GM19035 (cell line): ENCODE measurements around the gene SLC8A1.

Experiments used
- ATAC-seq: cut with Tn5 transposase; IDR thresholded peaks from one replicate; pipeline ENCODE4 v1.9.1; 2021; ENCODE audit not compliant: unreplicated experiment

SLC8A1 gene

DNA sequence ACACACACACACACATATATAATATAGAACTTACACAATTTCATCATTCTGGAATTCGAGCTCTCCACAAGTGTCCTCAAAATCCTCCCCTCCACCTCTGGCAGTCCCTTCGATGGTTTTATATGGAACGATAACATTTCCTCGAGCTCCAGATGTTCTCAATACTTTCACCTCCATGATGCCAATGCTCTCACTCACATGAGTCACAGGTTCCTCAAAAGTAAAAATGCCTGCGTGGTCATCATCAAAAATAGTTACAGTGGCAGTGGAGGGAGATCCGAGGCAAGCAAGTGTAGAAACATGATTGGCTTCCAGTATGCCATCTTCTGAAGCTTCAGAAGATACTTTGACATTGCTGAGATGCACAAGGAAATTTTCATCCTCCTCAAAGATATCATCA is 23.5 kb downstream of the SLC8A1 start:
- ATAC-seq, result no peak

DNA sequence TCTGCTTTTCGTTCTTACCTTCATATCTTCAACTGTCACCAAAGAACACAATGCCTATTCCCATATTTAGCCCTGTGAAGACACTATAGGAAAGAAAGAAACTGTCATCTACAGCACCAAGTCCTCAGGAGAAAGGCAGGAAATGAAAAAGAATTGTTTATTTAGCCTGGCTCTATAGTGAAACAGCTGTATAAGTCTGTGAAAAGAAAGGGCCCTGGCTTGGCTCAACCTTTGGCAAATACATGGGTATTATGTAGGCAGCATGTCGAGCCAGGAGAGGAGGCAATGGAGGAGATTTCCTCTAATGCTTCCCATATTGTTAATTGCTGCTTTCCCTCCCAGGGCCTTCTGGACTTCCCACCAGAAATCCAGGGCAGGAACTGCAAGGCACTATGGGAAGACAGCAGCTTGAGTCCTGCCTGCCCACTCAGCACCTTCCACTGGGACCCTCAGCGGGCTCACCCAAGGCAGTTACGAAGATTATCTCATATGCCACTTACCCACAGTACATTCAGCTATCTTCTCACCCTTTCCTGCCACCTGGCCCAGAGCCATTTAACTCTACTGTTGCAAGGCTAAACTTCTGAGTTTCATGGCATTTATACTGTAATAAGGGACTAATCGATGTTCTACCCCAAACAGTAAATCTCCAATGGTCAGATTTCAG is 30.1 kb downstream of the SLC8A1 start:
- no peak for ATAC-seq

DNA sequence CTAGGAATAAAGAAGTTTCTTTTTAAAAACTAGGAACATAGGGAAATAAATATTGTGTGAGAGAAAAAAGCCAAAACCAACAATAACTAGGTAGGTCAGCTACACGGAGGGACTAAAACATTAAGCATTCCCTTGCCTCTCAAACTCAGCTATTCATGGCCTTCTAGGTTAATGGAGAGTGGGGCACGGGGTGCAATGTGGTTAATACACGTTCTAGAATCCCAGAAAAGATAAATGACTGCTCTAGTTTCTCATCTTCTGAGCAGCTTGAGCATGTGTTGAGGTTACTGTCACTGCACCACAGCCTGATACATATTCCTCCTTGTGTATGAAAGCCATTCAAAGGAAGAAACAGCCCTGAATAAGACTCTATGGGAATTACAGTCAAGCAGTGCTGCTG is 31.4 kb downstream of the SLC8A1 start:
- no peak for ATAC-seq

DNA sequence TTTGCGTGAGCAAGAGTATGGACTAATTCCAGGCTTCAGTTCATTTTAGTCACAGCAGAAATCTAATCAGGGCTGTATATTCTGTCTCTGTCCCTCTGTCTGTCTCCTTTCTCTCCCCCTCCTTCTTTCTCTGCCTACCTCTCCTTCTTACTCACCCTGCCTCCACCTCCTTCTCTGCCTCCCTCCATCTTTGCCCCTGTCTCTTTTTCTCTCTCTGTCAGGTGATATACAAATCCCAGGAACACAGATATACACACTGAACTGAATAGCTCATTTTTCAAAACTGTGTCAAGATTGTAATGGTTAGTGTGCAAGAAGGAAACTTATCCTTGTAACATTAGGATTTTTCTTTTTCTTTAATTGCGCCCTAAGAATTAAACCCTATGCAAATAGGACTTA is 32.5 kb downstream of the SLC8A1 start:
- no peak for ATAC-seq

DNA sequence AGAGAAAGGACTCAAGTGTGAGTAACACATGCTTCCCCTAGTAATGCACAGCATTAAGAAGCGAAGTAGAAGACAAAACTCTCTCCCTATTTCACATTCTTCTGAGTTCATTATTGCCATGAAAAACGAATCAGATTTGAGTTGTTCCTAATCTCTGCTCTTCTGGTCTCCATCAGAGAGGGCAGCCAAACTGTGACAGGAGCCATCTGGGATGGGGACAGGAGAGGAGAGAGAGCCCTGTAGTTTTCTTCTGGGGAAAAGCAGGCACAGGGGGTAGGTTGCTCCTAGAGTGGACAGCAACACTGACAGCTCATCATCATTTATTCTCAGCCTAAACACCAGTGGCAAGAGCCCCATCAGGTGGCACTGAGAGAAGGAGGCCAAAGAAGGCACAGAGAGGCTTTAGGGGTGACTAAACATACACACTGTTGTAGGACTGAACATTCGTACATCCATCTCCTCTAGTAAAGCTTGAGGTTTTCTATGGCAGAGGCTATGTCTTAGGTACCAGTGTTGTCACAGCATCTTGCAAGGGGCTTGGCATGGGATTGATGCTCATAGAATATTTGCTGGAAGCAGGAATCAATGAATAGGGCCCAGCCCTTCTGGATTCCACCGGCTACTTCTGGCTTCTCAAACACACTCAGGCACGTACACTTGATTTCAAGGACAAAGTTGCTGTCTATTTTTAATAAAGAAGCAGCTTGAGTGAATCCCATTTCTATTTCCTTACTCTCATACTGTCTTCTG is 33.1 kb downstream of the SLC8A1 start:
- no peak for ATAC-seq

DNA sequence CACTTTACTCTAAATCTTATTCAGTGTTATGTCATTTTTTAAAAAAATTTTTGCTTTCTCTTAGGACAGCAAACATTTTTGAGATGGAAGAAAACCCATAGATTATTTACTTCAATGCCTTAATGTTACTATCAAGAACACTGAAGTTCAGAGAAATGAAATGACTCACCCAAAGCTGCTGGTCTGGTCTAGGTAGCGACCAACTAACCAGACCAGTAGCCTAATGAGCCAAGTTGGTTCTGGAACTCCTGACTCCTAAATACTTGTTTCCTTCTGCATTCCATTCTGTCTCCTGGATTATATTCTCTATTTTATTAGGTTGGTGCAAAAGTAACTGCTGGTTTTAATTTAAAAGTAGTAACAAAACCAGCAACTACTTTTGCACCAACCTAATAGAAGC is 35.4 kb downstream of the SLC8A1 start:
- ATAC-seq, result no peak

DNA sequence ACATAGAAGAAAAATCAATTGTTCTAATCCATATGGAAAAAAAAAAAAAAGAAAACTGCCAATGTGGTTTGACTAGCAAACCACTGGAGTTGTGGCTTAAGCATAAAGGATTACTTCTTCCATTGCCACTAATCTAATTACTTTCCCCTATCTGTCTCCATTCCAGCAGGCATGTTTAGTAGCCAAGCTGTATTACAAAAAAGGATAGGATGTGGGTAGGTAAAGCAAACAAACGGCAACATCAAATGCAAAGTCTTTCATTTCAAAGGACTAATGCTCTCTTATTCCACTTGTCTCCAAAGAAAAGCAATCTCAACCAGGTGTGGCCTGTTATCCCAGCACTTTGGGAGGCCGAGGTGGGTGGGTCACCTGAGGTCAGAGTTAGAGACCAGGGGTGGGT is 36.5 kb downstream of the SLC8A1 start:
- no peak for ATAC-seq

DNA sequence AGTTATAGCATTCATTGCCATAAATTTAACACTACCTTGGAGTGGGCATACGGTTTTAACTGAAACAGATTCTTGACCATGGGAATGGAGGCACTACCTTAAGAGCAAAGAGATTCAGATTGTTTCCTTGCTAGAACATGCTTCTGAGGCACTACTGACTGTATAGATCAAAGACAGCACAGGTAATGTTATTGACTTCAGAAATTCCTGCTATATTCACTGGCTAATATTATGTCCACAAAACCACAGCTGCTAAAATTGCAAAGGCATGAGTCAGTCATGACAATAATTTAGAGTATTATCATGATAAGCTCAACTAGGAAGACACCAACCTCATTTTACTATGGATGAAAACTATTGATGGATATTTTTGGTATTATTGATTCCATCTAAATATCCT is 39.4 kb downstream of the SLC8A1 start:
- ATAC-seq, result no peak

DNA sequence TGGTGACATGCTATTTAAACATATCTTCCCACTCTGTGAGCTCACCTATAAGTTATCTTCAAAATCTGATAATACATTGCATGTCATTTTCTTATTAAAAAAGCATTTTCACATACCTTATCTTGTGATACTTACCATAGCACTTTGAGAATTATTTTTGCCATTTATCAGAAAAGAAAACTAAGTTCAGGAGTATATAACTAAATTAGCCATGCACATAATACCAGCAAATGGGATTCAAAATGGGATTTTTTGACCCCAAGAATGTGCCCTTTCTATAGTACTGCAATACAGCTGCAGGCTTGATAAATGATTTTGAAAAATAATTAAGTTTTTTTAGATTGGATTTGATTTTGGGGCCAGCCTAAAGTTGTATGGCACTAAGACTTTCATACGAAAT is 41.2 kb downstream of the SLC8A1 start:
- no peak for ATAC-seq

DNA sequence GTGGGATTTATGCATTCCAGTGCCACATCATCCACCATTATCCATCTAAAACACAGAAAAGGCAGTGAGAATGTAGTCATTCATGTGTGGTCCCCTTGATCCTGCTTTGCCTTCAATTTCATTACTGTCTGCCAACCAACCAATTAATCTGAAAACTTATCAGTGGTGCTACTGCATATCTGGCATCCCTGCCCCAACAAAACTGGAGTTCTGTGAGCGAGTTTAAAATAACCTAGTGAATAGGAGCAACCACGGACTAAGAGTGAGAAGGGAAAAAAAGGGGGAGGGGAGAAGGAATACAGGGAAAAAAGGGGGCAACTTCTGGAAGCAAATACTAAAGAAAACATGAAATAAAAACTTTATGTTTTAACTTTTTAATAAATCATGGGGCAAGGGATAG is 42.2 kb downstream of the SLC8A1 start:
- no peak for ATAC-seq

DNA sequence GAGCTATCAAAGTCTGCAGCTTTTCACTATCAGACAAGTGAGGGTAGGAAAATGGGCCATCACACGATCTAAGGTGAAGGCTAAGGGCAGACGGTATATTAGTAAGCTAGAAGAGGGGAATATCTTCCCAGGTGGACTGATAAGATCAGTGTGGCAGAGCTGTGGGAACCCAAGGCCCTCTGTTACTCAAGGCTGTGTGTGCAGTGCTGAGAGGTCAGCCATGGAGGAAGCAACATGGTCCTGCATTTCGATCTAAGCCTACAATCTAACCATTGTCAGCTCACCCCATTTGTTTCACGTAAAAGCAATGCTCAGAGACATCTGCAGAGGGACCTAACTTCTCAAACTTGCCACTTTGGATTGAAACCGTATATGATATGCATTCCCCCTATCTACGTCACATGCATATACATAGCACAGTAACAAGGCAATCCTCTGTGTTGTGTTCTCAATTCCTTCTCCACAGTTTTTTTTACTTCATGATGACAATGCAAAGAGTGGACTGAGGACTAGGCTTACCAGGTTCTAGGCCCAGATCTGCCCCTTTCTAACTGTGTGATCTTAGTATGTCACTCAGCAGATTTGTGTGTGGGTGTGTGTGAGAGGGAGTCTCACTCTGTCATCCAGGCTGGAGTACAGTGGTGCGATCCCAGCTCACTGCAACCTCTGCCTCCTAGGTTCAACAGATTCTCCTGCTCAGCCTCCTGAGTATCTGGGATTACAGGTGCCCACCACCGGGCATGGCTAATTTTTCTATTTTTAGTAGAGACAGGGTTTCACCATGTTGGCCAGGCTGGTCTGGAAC is 45.2 kb downstream of the SLC8A1 start:
- no peak for ATAC-seq

DNA sequence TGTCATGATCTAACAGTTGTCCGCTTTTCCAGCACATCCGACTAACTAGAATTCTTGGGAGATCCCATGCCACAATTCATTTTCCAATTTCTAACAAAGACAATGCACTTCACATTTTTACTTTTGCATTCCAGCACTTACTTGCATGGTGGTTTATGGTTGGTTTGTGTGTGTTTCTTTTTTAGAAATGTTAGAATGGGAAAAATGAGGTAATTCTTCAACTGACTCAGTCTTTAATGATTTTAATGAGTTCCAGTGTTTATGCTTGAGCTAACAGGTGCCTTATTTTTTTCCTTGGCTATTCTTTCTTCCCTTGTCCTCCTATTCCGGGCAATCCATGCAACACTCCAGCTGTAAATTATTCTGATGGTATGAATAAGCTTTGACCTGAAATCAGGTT is 46.4 kb downstream of the SLC8A1 start:
- ATAC-seq, result no peak

DNA sequence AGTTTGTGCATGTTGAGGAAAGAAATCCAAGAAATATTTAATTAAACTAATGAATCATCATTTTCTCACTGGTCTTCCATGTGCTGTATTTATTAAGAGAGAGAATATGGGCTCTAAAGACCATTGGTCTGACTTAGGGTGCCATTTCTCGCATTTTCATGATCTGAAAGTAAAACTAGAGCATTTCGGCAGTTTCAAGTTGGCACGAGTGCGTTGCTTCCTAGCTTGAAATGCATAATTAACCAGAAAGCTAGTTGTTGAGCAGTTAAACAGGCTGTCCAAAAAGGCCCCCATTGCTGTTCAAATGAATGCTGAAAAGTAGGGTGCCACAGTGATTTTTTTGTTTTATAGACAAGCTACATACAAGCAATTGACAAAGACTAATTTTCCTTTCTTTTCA is 47.4 kb downstream of the SLC8A1 start:
- ATAC-seq, result no peak

DNA sequence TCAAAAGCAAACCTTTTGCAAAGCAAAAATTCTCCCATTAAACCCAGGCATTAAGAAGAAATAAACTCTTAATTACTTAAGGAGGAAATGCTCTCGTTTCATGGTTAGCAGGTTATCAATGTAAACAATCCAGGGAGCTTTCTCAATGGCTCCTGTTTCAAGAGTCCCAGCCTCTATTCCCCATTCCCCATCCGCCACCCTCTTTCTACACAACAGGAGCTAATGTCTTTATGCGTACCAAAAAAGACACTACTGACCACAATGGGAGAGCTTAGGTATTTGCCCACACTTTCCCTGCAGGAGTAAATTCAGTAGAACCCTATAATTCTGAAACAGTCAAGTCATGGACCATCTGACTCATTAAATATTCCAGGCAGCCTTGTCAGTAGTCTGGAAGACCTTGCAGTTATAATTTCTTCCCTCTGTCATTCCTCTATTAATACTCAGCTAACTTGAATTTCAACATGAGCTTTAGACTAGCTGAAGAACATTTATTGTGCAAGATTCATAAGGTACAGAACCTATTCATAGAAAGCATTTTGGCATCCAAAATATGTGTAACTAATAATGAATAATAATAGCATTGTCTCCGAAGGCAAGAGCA is 48.6 kb downstream of the SLC8A1 start:
- ATAC-seq, result no peak

DNA sequence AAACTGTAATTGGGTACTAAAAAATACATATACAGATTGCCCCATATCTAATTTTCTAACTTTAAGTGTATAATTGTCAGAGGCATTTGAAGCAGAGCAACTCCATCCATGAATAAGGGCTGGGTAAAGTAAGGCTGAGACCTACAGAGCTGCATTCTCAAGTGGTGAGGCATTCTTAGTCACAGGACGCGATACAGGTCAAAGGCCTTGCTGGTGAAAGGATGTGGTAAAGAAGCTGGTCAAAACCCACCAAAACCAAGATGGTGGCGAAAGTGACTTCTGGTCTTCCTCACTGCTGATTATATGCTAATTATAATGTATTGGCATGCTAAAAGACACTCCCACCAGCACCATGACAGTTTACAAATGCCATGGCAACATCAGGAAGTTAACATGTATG is 50.0 kb downstream of the SLC8A1 start:
- no peak for ATAC-seq

DNA sequence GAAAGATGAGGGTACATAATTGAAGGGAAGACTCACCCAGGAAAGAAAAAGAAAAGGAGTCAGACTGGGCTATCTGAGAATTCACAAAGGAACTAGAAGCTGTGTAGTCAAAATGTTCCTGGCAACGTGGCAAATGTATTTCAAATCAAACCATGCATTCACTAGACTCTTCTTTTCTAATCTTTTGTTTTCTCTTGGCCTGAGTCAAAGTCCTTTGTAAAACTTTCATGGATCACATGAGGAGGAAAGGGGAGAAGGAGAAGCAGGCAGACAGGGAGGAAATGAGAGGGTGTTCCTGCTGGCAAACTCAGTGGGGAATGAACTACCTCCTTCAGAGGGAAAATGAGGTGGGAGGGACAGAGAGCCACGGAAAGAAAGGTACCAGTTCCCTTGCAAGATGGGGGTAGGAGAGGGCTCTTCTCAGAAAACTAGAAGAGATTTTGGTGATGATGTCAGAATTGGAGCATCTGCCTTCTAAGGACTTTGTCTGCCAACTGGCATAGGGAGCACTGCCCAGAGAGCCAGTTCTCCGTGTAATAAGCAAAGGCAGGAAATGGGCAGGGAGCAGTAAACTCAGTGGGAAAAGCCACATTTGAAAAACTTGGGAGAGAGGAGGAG is 51.4 kb downstream of the SLC8A1 start:
- ATAC-seq, result no peak

DNA sequence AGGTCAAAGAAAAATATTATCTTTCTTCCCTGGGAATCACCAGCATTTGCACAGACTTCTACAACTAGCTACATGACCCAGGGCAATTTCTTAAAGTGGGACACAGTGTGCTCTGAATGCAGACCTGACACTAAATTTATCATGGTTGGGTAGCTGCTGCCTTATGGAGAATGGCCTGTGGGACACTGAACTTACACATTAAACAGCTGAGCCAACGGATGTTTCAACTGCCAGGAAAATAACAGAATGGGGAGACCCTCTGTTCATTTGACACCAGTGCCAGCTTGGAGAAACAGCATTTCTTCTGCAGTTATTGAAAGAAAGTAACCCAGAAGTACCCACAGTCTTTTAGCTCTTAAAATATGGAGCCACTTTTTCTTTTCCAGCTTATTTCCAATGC is 54.1 kb downstream of the SLC8A1 start:
- ATAC-seq, result no peak

DNA sequence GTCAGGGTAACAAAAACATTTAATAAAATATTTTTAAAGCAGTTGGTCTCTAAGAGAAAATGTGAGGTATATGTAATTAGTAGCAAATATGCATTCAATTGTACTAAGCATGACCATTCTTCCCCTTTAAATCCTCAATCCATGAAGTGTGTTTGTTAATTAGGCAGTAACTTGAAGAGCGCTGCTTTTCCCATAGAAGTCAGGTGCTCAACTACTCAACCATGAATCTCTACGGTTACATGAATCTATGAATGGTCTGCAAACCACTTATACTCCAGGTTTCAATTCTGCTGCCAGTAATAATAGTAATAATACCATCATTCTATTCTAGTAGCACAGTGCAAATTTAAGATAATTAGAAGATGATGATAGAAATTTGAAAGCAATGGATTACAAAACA is 55.8 kb downstream of the SLC8A1 start:
- ATAC-seq, result no peak

DNA sequence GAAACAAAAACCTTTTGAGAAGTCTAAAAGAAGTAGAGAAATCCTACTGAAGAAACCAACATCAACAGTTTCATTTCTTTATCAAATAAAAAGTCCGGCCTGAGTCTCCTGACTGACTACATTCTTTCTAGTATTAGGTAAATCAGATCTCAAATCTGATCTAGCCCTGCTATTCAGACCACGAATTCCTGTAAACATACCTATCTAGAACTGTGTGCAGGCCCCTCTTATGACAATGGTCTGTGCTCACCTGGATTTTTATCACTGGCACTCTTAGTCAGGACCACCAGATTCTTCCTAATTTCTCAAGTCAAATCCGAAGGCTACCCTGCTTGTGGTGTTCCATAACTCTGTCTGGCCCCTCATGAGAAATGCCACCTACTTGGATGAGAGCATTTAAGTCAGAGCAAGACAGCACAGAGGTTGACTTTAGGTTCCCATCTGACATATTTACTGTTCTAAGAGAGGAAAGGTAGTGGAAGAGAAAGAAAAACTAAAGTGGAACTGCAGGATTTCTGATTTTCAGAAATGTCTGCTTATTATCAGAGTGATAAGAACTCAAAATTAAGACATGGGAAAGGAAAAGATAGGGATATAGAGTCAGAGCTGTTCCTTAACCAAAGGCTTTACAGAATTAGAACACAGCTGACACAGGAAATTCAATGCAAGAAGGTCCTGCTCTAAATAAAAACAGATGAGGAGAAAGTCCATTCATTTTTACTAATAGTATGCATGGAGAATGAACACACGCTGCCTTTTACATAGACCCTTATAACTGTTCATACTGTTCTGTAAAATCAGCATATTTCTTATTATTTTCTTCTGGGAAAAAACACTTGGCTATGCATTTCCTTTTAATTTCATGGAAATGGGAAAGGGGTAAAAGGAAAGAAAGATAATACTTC is 56.5 kb downstream of the SLC8A1 start:
- no peak for ATAC-seq

DNA sequence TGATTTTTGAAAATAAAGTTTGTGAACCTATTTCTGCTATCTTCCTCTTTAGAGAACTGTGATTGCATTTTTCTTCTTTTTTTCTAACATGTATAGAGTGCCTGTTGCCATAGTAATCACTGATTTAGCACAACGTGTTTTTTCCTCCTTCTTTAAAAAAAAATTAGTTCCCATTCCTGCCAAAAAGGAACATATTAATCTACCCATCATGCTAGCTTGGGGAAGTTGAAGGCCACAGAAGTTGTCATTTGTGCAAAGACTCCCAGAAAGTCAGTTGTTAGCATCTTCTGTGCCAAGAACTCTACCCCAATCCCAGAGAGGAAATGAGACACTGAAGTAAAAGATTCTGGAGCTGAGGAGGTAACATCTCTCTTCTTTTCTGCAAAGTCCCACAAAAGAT is 57.3 kb downstream of the SLC8A1 start:
- ATAC-seq, result no peak
